Stimulated activated naive CD4-positive, alpha-beta T cell (primary cell): ENCODE measurements around the gene CERKL.

Experiments
- DNase-seq, 6 experiments: peaks; one replicate each; lab custom pipeline; 2025; lab: John Stamatoyannopoulos, UW

The CERKL gene

GRCh38 chr2:181626671-181627070 lies 30.2 kb downstream of the CERKL start:
- DNase-seq = no peak

- DNase-seq = no peak
These were observed 33.7 kb downstream of the CERKL start for GRCh38 chr2:181623159-181623558.

GRCh38 chr2:181621779-181622490 lies 35.0 kb downstream of the CERKL start:
- DNase-seq = no peak

GRCh38 chr2:181619516-181619915 lies 37.4 kb downstream of the CERKL start:
- no peak for DNase-seq

- DNase-seq = no peak
These were observed 40.2 kb downstream of the CERKL start for GRCh38 chr2:181616715-181617114.

- no peak for DNase-seq
These were observed 41.8 kb downstream of the CERKL start for GRCh38 chr2:181614874-181615638.

- DNase-seq = no peak
These were observed 43.7 kb downstream of the CERKL start for GRCh38 chr2:181613241-181613640.

- peak in 3 of 6 experiments; percentile 16 to 35 (median 21) for DNase-seq
These were observed 49.0 kb downstream of the CERKL start for GRCh38 chr2:181607629-181608590.

GRCh38 chr2:181605889-181606837 lies 50.7 kb downstream of the CERKL start:
- no peak for DNase-seq

GRCh38 chr2:181602017-181602416 lies 54.9 kb downstream of the CERKL start:
- DNase-seq = no peak

- no peak for DNase-seq
These were observed 60.3 kb downstream of the CERKL start for GRCh38 chr2:181596556-181596955.

GRCh38 chr2:181594322-181594721 lies 62.6 kb downstream of the CERKL start:
- DNase-seq = no peak

- DNase-seq = no peak
These were observed 67.1 kb downstream of the CERKL start for GRCh38 chr2:181589779-181590178.

GRCh38 chr2:181588546-181588945 lies 68.4 kb downstream of the CERKL start:
- no peak for DNase-seq

GRCh38 chr2:181586569-181587081 lies 70.3 kb downstream of the CERKL start:
- DNase-seq = no peak

- DNase-seq = no peak
These were observed 71.2 kb downstream of the CERKL start for GRCh38 chr2:181585732-181586131.

GRCh38 chr2:181581534-181581933 lies 75.4 kb downstream of the CERKL start:
- no peak for DNase-seq

- DNase-seq = no peak
These were observed 78.1 kb downstream of the CERKL start for GRCh38 chr2:181578829-181579228.

- DNase-seq = no peak
These were observed 80.5 kb downstream of the CERKL start for GRCh38 chr2:181576431-181576830.

GRCh38 chr2:181575650-181576025 lies 81.3 kb downstream of the CERKL start:
- no peak for DNase-seq
